Measurements from ENCODE around the gene LRRC47. TPM values are rescaled to one million over a fixed set of nuclear protein-coding genes. Genes with fewer than 3 reads are reported as not detected.

The LRRC47 gene
- total RNA-seq, 4 donors from 2014 or later: 64.2 to 97.2 (median 89.9) TPM

GRCh38 chr1:3821908-3822307, 25.6 kb upstream of the LRRC47 start:
- TF ChIP-seq CTCF (IDR thresholded peaks at IDR 0.05 in 4 of 5, conservative IDR thresholded peaks at IDR 0.05 in 1 of 5): no peak
- no peak for TF ChIP-seq POLR2A (IDR thresholded peaks at IDR 0.05)
- intact Hi-C loops (cut with DNase I; ENCODE audit: low total_unique reads): no loop called here
- Histone ChIP-seq H3K27me3 (no peaks in the 10 kb centered on the region), H3K36me3 (peaks cover 0 to 77% of the 10 kb centered on the region in 2 donors), H3K27ac (no peak overlapping the region), H3K9me3 (no peaks in the 10 kb centered on the region), H3K4me3 (no peak overlapping the region), H3K4me1 (no peaks in the 10 kb centered on the region)
- in situ Hi-C loops (cut with MboI; ENCODE audit: low sequenced_read_pairs in 4 of 4): loop anchor here in 1 of 4 donors (25.0 kb wide), 1 partner anchor 110 kb away; no protein-coding TSS in a partner anchor
- ATAC-seq (no peak), DNase-seq (no peak)

- Histone ChIP-seq H3K4me3 (no peak overlapping the region), H3K9me3 (no peaks in the 10 kb centered on the region), H3K27me3 (no peaks in the 10 kb centered on the region), H3K4me1 (no peaks in the 10 kb centered on the region), H3K27ac (no peak overlapping the region), H3K36me3 (peaks cover 0 to 77% of the 10 kb centered on the region in 2 donors)
- ATAC-seq (no peak), DNase-seq (no peak)
- intact Hi-C loops (cut with DNase I; ENCODE audit: low total_unique reads) (no loop called here), in situ Hi-C loops (cut with MboI; ENCODE audit: low sequenced_read_pairs in 4 of 4) (loop anchor here in 1 of 4 donors (25.0 kb wide), 1 partner anchor 109 kb away; no protein-coding TSS in a partner anchor)
- TF ChIP-seq POLR2A (IDR thresholded peaks at IDR 0.05) (no peak), CTCF (IDR thresholded peaks at IDR 0.05 in 4 of 5, conservative IDR thresholded peaks at IDR 0.05 in 1 of 5) (no peak)
These were observed 25.1 kb upstream of the LRRC47 start for GRCh38 chr1:3821447-3821846.

- ATAC-seq: no peak
- H3K36me3 ChIP-seq: peaks cover 0 to 77% of the 10 kb centered on the region in 2 donors
These were observed 24.7 kb upstream of the LRRC47 start for GRCh38 chr1:3821004-3821403.

GRCh38 chr1:3820316-3820715, 24.0 kb upstream of the LRRC47 start:
- Histone ChIP-seq H3K27me3 (no peaks in the 10 kb centered on the region), H3K4me3 (no peak overlapping the region), H3K36me3 (peaks cover 0 to 77% of the 10 kb centered on the region in 2 donors), H3K27ac (no peak overlapping the region), H3K4me1 (no peaks in the 10 kb centered on the region), H3K9me3 (no peaks in the 10 kb centered on the region)
- TF ChIP-seq CTCF (IDR thresholded peaks at IDR 0.05 in 4 of 5, conservative IDR thresholded peaks at IDR 0.05 in 1 of 5) (no peak), POLR2A (IDR thresholded peaks at IDR 0.05) (no peak)
- intact Hi-C loops (cut with DNase I; ENCODE audit: low total_unique reads): no loop called here
- DNase-seq (no peak), ATAC-seq (no peak)
- in situ Hi-C loops (cut with MboI; ENCODE audit: low sequenced_read_pairs in 4 of 4): loop anchor here in 1 of 4 donors (25.0 kb wide), 1 partner anchor 108 kb away; no protein-coding TSS in a partner anchor

More at GRCh38 chr1:3821004-3821403, 24.7 kb upstream of the LRRC47 start:
- in situ Hi-C loops (cut with MboI; ENCODE audit: low sequenced_read_pairs in 4 of 4): loop anchor here in 1 of 4 donors (25.0 kb wide), 1 partner anchor 109 kb away; no protein-coding TSS in a partner anchor
- Histone ChIP-seq H3K27ac (no peak overlapping the region), H3K4me1 (no peaks in the 10 kb centered on the region), H3K4me3 (no peak overlapping the region), H3K27me3 (no peaks in the 10 kb centered on the region), H3K9me3 (no peaks in the 10 kb centered on the region)
- TF ChIP-seq POLR2A (IDR thresholded peaks at IDR 0.05) (no peak), CTCF (IDR thresholded peaks at IDR 0.05 in 4 of 5, conservative IDR thresholded peaks at IDR 0.05 in 1 of 5) (no peak)
- intact Hi-C loops (cut with DNase I; ENCODE audit: low total_unique reads): no loop called here
- DNase-seq: no peak

GRCh38 chr1:3819771-3820200, 23.5 kb upstream of the LRRC47 start:
- no peak overlapping the region for H3K4me3 ChIP-seq
- H3K9me3 ChIP-seq: no peaks in the 10 kb centered on the region
- in situ Hi-C loops (cut with MboI; ENCODE audit: low sequenced_read_pairs in 4 of 4): loop anchor here in 1 of 4 donors (25.0 kb wide), 1 partner anchor 107 kb away; no protein-coding TSS in a partner anchor
- DNase-seq (no peak), ATAC-seq (no peak)
- H3K36me3 ChIP-seq: peaks cover 2 to 80% of the 10 kb centered on the region in 2 donors
- intact Hi-C loops (cut with DNase I; ENCODE audit: low total_unique reads): no loop called here
- H3K27me3 ChIP-seq: no peaks in the 10 kb centered on the region
- no peak overlapping the region for H3K27ac ChIP-seq
- no peak for TF ChIP-seq CTCF (IDR thresholded peaks at IDR 0.05 in 4 of 5, conservative IDR thresholded peaks at IDR 0.05 in 1 of 5)
- TF ChIP-seq POLR2A (IDR thresholded peaks at IDR 0.05): no peak
- H3K4me1 ChIP-seq: no peaks in the 10 kb centered on the region

All from gastrocnemius medialis (tissue), 4 donors.